ENCODE results near the gene RELN. TPM values are rescaled to one million over a fixed set of nuclear protein-coding genes. Genes with fewer than 3 reads are reported as not detected.

Gene RELN
- total and polyA plus RNA-seq, 2 donors (not counting 1 experiment from before 2014, with no cell fraction given): not detected

GRCh38 chr7:103698064-103698463, 291.4 kb downstream of the RELN start:
- Mint-ChIP-seq H3K9me3 (ENCODE audit: insufficient read depth) (no peaks in the 10 kb centered on the region), H3K27ac (no peak overlapping the region), H3K4me3 (no peak overlapping the region), H3K27me3 (peaks cover 3% of the 10 kb centered on the region), H3K4me1 (no peaks in the 10 kb centered on the region)
- ATAC-seq (ENCODE audit: low read depth): no peak
- Histone ChIP-seq H3K79me2 (ENCODE audit: control insufficient read depth, insufficient read depth, low read length) (no peaks in the 10 kb centered on the region), H3K4me3 (ENCODE audit: control extremely low read depth in 1 of 5, extremely low read depth in 1 of 5, insufficient read depth in 1 of 5, low read depth in 2 of 5, low read length in 4 of 5) (no peak overlapping the region), H3K4me1 (ENCODE audit: control insufficient read depth in 2 of 2, insufficient read depth in 2 of 2, low read length in 2 of 2) (no peaks in the 10 kb centered on the region), H4K20me1 (ENCODE audit: control insufficient read depth, insufficient read depth, low read length, poor library complexity, severe bottlenecking) (no peaks in the 10 kb centered on the region), H2AFZ (ENCODE audit: insufficient read depth, low read depth, low read length, poor library complexity, severe bottlenecking) (no peak overlapping the region), H3K9me3 (ENCODE audit: control extremely low read depth in 1 of 3, control insufficient read depth in 2 of 3, insufficient read depth in 1 of 3, low read length in 2 of 3) (no peaks in the 10 kb centered on the region), H3K9ac (ENCODE audit: low read length) (no peak overlapping the region), H3K36me3 (replicated peaks in 1 of 2; ENCODE audit: control extremely low read depth in 1 of 2, control insufficient read depth in 1 of 2, extremely low read depth in 1 of 2, insufficient read depth in 2 of 2, low read length in 1 of 2) (no peaks in the 10 kb centered on the region), H3K4me2 (replicated peaks; ENCODE audit: low read depth, low read length, poor library complexity, severe bottlenecking) (no peak overlapping the region), H3K27ac (ENCODE audit: low read length in 2 of 2) (no peak overlapping the region), H3K27me3 (replicated peaks in 1 of 4; ENCODE audit: control extremely low read depth in 1 of 4, control insufficient read depth in 3 of 4, insufficient read depth in 4 of 4, low read length in 3 of 4) (peaks cover 0 to 4% (median 0%) of the 10 kb centered on the region in 4 experiments)
- no peak for TF ChIP-seq CTCF (IDR thresholded peaks at IDR 0.05)
- no peak for TF ChIP-seq EZH2 (IDR thresholded peaks at IDR 0.05; ENCODE audit: borderline replicate concordance, insufficient read depth, low read depth, low read length, poor library complexity, severe bottlenecking)
- intact Hi-C loops (cut with micrococcal nuclease): no loop called here
- ChIA-PET CTCF (no interaction called here), POLR2A (no interaction called here)
- DNase-seq: no peak

- TF ChIP-seq EZH2 (IDR thresholded peaks at IDR 0.05; ENCODE audit: borderline replicate concordance, insufficient read depth, low read depth, low read length, poor library complexity, severe bottlenecking) (no peak), CTCF (IDR thresholded peaks at IDR 0.05) (no peak)
- Histone ChIP-seq H3K4me2 (replicated peaks; ENCODE audit: low read depth, low read length, poor library complexity, severe bottlenecking) (no peak overlapping the region), H3K36me3 (replicated peaks in 1 of 2; ENCODE audit: control extremely low read depth in 1 of 2, control insufficient read depth in 1 of 2, extremely low read depth in 1 of 2, insufficient read depth in 2 of 2, low read length in 1 of 2) (no peaks in the 10 kb centered on the region), H3K4me1 (ENCODE audit: control insufficient read depth in 2 of 2, insufficient read depth in 2 of 2, low read length in 2 of 2) (no peaks in the 10 kb centered on the region), H3K9me3 (ENCODE audit: control extremely low read depth in 1 of 3, control insufficient read depth in 2 of 3, insufficient read depth in 1 of 3, low read length in 2 of 3) (no peaks in the 10 kb centered on the region), H2AFZ (ENCODE audit: insufficient read depth, low read depth, low read length, poor library complexity, severe bottlenecking) (no peak overlapping the region), H3K9ac (ENCODE audit: low read length) (no peak overlapping the region), H4K20me1 (ENCODE audit: control insufficient read depth, insufficient read depth, low read length, poor library complexity, severe bottlenecking) (no peaks in the 10 kb centered on the region), H3K79me2 (ENCODE audit: control insufficient read depth, insufficient read depth, low read length) (no peaks in the 10 kb centered on the region), H3K27me3 (replicated peaks in 1 of 4; ENCODE audit: control extremely low read depth in 1 of 4, control insufficient read depth in 3 of 4, insufficient read depth in 4 of 4, low read length in 3 of 4) (peaks cover 0 to 2% (median 0%) of the 10 kb centered on the region in 4 experiments), H3K4me3 (ENCODE audit: control extremely low read depth in 1 of 5, extremely low read depth in 1 of 5, insufficient read depth in 1 of 5, low read depth in 2 of 5, low read length in 4 of 5) (no peak overlapping the region), H3K27ac (ENCODE audit: low read length in 2 of 2) (no peak overlapping the region)
- H3K9me3 Mint-ChIP-seq (ENCODE audit: insufficient read depth): no peaks in the 10 kb centered on the region
- CTCF ChIA-PET: interaction anchor here (0.7 kb wide), 1 partner anchor 18 kb away, joined by 3 read pairs; no protein-coding TSS in a partner anchor
- ATAC-seq (ENCODE audit: low read depth) (no peak), DNase-seq (no peak)
- intact Hi-C loops (cut with micrococcal nuclease): no loop called here
- peaks cover 3% of the 10 kb centered on the region for H3K27me3 Mint-ChIP-seq
- POLR2A ChIA-PET: no interaction called here
- H3K4me1 Mint-ChIP-seq: no peaks in the 10 kb centered on the region
- H3K4me3 Mint-ChIP-seq: no peak overlapping the region
- H3K27ac Mint-ChIP-seq: no peak overlapping the region
- WGBS (ENCODE audit: insufficient coverage): no CpG with 5 or more reads among the region's 4 CpGs
These were observed 293.9 kb downstream of the RELN start for GRCh38 chr7:103695521-103695920.

Measured in B cell (primary cell).